ENCODE data around the gene OBP2B. TPM values are rescaled to one million over a fixed set of nuclear protein-coding genes. Genes with fewer than 3 reads are reported as not detected.
"Not testable (repeated sequence)": the region's sequence is repeated elsewhere in the genome, so short reads cannot be mapped to it uniquely, and the experiment has no call there.

OBP2B gene
- total RNA-seq, 2 experiments from 2014 or later: not detected

DNA sequence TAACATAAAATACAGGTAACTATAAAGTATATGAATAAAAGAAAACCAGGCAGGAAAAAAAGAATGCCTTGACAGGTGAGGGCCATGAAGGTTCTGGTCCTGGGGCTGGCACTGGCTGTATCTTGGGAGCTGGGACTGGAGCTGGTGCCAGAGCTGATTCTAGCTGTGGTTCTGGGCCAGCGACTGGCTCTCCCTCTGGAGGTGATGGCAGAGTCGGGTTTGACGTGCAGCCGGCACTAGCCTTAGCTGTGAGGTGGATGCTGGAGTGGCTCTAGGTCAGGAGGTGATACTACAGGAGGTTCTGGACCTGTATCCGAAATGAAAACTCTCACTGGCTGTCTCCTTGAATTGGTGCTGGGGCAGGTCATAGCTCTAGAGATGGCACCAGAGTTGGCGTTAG lies 22.3 kb downstream of the OBP2B start:
- no peak overlapping the region for H3K4me3 Mint-ChIP-seq
- intact Hi-C loops (cut with micrococcal nuclease): loop anchor here (2.0 to 10.0 kb wide), 4 partner anchors 52 to 300 kb away; partner anchors contain the start of genes MED22 and RPL7A
- H3K27me3 Mint-ChIP-seq: peaks cover 21% of the 10 kb centered on the region
- no peak for DNase-seq
- no peaks in the 10 kb centered on the region for H3K9me3 Mint-ChIP-seq
- peaks cover 20% of the 10 kb centered on the region for H3K4me1 Mint-ChIP-seq (ENCODE audit: low read depth)
- POLR2A ChIA-PET: no interaction called here
- no peaks in the 10 kb centered on the region for H3K36me3 Mint-ChIP-seq
- CTCF ChIA-PET: interaction anchor here (0.7 to 3.4 kb wide), 18 partner anchors 9 to 299 kb away, joined by 3 to 40 read pairs (median 6); partner anchors contain the start of genes REXO4 and SLC2A6
- no peak overlapping the region for H3K27ac Mint-ChIP-seq

DNA sequence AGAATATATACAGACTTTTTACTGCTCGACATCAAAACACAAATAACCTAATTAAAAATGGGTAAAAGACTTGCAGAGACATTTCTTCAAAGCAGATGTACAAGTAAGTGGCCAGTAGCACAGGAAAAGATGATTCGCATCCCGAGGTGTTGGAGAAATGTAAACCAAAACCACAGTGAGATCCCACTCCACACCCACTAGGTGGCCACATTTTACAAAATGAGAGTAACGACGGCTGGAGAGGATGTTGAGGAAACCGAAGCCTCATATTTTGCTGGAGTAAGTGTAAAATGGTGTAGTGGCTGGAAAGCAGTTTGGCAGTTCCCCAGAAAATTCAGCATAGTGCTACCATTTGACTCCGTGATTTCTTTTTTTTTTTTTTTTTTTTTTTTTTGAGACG lies 24.1 kb downstream of the OBP2B start:
- no peak overlapping the region for H3K27ac Mint-ChIP-seq
- intact Hi-C loops (cut with micrococcal nuclease): loop anchor here (5.0 to 10.0 kb wide), 2 partner anchors 162 to 220 kb away; partner anchors contain the start of genes MED22 and RPL7A
- H3K9me3 Mint-ChIP-seq: no peaks in the 10 kb centered on the region
- H3K4me1 Mint-ChIP-seq (ENCODE audit: low read depth): peaks cover 20% of the 10 kb centered on the region
- no peaks in the 10 kb centered on the region for H3K36me3 Mint-ChIP-seq
- H3K4me3 Mint-ChIP-seq: no peak overlapping the region
- DNase-seq: peak; percentile 71
- H3K27me3 Mint-ChIP-seq: peaks cover 21% of the 10 kb centered on the region
- ChIA-PET CTCF (interaction anchor here (1.0 to 3.4 kb wide), 4 partner anchors 16 to 300 kb away, joined by 4 to 40 read pairs (median 10); partner anchors contain the start of gene REXO4), POLR2A (no interaction called here)

DNA sequence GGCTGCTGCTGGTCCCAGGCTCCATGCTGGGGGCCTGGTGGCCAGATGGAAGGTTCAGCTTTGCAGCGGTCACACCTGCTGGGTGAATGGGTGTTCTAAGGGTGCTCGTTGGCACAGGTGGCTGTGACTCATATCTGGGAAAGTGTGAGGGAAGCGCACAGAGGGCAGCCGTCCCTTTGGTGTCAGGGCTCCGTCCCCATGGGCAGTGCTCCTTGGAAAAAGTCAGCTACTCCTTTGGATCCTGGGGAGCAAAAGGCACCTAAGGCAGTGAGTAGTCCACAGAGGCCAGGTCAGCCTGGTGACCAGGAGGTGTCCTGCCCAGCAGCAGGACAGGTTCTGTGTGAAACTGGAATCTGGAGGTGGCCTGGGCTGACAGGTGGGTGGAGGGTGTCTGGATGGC lies 26.9 kb downstream of the OBP2B start:
- no peak overlapping the region for H3K4me3 Mint-ChIP-seq
- no peaks in the 10 kb centered on the region for H3K36me3 Mint-ChIP-seq
- peaks cover 20% of the 10 kb centered on the region for H3K4me1 Mint-ChIP-seq (ENCODE audit: low read depth)
- peaks cover 14% of the 10 kb centered on the region for H3K27me3 Mint-ChIP-seq
- ChIA-PET CTCF (interaction anchor here (0.6 to 1.3 kb wide), 11 partner anchors 8 to 1560 kb away, joined by 3 to 4 read pairs (median 3); no protein-coding TSS in a partner anchor), POLR2A (interaction anchor here (0.9 kb wide), 1 partner anchor 152 kb away, joined by 3 read pairs; no protein-coding TSS in a partner anchor)
- no peak for DNase-seq
- no peaks in the 10 kb centered on the region for H3K9me3 Mint-ChIP-seq
- intact Hi-C loops (cut with micrococcal nuclease): loop anchor here (10.0 kb wide), 1 partner anchor 223 kb away; no protein-coding TSS in a partner anchor
- H3K27ac Mint-ChIP-seq: no peak overlapping the region

DNA sequence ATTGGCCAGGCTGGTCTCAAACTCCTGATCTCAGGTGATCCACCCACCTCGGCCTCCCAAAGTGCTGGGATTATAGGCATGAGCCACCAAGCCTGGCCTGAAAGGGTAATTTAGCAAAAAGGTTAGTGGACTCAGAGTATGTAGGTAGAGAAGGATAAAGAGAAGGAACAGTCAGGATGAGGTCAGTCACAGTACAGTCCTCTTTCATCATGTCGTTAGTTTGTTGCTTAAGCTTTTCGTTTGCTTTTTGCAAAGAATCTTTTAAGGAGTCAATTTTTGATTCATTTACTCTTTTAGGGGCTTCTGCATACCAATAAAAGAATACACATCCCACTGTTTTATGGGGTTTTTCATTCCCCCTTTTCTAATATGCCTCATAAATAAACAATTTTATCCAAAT lies 27.5 kb downstream of the OBP2B start:
- H3K27me3 Mint-ChIP-seq: peaks cover 14% of the 10 kb centered on the region
- H3K36me3 Mint-ChIP-seq: no peaks in the 10 kb centered on the region
- H3K4me1 Mint-ChIP-seq (ENCODE audit: low read depth): peaks cover 20% of the 10 kb centered on the region
- H3K9me3 Mint-ChIP-seq: no peaks in the 10 kb centered on the region
- ChIA-PET POLR2A (no interaction called here), CTCF (interaction anchor here (0.6 to 1.6 kb wide), 18 partner anchors 8 to 1561 kb away, joined by 3 to 6 read pairs (median 3); partner anchors contain the start of genes GTF3C5 and SLC2A6)
- no peak overlapping the region for H3K4me3 Mint-ChIP-seq
- no peak overlapping the region for H3K27ac Mint-ChIP-seq
- no peak for DNase-seq
- intact Hi-C loops (cut with micrococcal nuclease): loop anchor here (10.0 kb wide), 1 partner anchor 223 kb away; no protein-coding TSS in a partner anchor

DNA sequence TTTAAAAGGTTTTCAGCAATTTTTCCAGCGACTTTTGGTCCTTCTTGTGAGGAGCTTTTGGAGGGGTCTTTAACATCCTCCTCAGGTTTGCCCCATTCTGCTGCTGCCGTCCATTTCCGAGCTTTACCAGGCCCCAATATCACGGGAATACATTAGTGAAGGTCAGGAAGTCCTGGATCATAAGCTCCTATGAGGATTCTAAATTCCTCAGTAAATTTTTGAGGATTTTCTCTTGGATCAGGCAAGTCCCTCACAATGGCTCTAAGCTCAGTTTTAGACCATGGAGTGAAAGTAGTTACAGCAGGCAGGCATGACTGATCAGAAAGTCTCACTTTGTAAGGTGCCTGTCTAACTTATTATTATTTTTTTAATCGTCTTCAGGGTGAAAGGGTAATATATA lies 28.1 kb downstream of the OBP2B start:
- intact Hi-C loops (cut with micrococcal nuclease): loop anchor here (10.0 kb wide), 1 partner anchor 224 kb away; no protein-coding TSS in a partner anchor

DNA sequence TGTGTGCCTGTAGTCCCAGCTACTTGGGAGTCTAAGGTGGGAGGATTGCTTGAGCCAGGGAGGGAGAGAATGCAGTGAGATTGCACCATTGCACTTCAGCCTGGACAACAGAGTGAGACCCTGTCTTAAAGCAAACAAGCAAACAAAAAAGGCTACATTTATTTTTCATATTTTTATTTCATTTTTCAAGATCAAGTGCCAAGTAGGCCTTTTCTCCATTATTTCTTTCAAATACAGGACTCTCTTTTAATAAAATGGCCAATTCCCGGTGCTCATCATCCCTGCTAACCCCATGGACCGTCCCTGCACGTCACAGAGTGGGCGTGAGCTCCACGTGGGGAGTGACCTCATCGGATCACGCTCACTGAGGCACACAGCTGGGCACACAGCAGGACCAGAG lies 36.0 kb downstream of the OBP2B start:
- Mint-ChIP-seq H3K36me3 (no peaks in the 10 kb centered on the region), H3K9me3 (no peaks in the 10 kb centered on the region), H3K4me3 (no peak overlapping the region), H3K27me3 (peaks cover 2% of the 10 kb centered on the region), H3K4me1 (ENCODE audit: low read depth) (no peaks in the 10 kb centered on the region), H3K27ac (no peak overlapping the region)
- peak; percentile 2 for DNase-seq
- POLR2A ChIA-PET: no interaction called here
- CTCF ChIA-PET: interaction anchor here (1.0 to 1.7 kb wide), 4 partner anchors 9 to 13 kb away, joined by 3 to 4 read pairs (median 4); no protein-coding TSS in a partner anchor
- intact Hi-C loops (cut with micrococcal nuclease): no loop called here

More for the DNA sequence above, 28.1 kb downstream of the OBP2B start:
- Mint-ChIP-seq H3K36me3 (no peaks in the 10 kb centered on the region), H3K4me1 (ENCODE audit: low read depth) (peaks cover 17% of the 10 kb centered on the region), H3K27me3 (peaks cover 12% of the 10 kb centered on the region), H3K4me3 (no peak overlapping the region), H3K9me3 (no peaks in the 10 kb centered on the region), H3K27ac (no peak overlapping the region)
- ChIA-PET CTCF (interaction anchor here (0.6 to 1.6 kb wide), 21 partner anchors 8 to 724 kb away, joined by 3 to 6 read pairs (median 3); partner anchors contain the start of genes GTF3C5 and SLC2A6), POLR2A (no interaction called here)
- DNase-seq: no peak

DNA sequence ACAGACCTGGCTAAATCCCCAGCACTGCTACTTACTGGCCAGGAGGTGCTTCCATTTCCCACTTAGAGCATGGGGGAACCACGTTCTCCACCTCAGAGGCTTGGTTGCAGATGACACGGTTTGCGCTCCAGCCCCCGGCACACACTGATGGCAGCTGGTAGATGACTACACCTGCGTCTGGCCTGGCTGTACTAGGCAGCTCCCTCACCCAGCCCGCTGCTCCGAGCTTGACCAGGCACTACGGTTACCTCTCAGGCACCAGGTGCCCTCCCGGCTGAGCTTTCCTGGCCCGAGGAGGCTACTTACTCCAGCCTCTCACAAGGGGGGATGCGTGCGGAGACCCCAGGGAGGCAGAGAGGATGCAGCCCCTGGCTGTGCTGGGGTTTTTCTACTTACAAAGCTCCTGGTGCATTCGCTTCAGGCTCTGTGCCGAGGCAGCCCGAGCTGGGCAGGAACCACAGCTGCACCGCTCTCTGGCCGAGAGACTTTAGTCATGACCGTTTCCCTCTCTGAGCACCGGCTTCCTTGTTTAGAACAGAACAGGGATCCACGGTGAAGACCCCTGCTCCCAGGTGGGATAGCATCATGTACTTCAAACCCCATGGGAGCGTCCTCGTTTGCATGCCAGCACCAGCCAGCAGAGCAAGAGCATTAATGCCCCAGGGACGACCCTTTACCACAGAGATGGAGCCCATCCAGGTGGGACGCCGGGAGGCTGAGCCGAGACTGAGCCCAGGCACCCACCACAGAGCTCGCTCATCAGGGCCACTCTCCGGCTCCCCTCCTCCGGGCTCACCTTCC lies 37.7 kb downstream of the OBP2B start:
- CTCF ChIA-PET: interaction anchor here (0.8 to 1.7 kb wide), 3 partner anchors 10 to 17 kb away, joined by 4 to 5 read pairs (median 4); no protein-coding TSS in a partner anchor
- intact Hi-C loops (cut with micrococcal nuclease): no loop called here
- Mint-ChIP-seq H3K36me3 (no peaks in the 10 kb centered on the region), H3K27ac (no peak overlapping the region), H3K4me3 (no peak overlapping the region), H3K27me3 (peaks cover 2% of the 10 kb centered on the region), H3K9me3 (no peaks in the 10 kb centered on the region), H3K4me1 (ENCODE audit: low read depth) (no peaks in the 10 kb centered on the region)
- no peak for DNase-seq
- POLR2A ChIA-PET: no interaction called here

DNA sequence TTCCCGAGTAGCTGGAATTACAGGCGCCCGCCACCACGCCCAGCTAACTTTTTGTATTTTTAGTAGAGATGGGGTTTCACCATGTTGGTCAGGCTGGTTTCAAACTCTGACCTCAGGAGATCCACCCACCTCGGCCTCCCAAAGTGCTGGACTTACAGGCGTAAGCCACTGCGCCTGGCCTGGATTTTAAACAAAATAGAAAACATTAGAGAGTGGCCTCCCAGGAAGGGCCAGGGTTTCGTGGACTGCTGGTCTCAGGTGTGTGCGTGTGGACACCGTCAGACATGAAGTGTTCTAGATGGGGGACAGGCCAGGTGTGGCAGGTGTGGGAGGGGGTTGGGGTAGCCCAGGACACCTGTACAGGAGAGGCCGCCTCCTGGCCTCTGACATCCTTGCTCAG lies 38.3 kb downstream of the OBP2B start:
- ChIA-PET POLR2A (no interaction called here), CTCF (interaction anchor here (1.6 kb wide), 1 partner anchor 16 kb away, joined by 5 read pairs; no protein-coding TSS in a partner anchor)
- no peak overlapping the region for H3K27ac Mint-ChIP-seq
- no peaks in the 10 kb centered on the region for H3K4me1 Mint-ChIP-seq (ENCODE audit: low read depth)
- no peak for DNase-seq
- H3K4me3 Mint-ChIP-seq: no peak overlapping the region
- no peaks in the 10 kb centered on the region for H3K9me3 Mint-ChIP-seq
- intact Hi-C loops (cut with micrococcal nuclease): no loop called here
- peaks cover 2% of the 10 kb centered on the region for H3K27me3 Mint-ChIP-seq
- H3K36me3 Mint-ChIP-seq: no peaks in the 10 kb centered on the region

DNA sequence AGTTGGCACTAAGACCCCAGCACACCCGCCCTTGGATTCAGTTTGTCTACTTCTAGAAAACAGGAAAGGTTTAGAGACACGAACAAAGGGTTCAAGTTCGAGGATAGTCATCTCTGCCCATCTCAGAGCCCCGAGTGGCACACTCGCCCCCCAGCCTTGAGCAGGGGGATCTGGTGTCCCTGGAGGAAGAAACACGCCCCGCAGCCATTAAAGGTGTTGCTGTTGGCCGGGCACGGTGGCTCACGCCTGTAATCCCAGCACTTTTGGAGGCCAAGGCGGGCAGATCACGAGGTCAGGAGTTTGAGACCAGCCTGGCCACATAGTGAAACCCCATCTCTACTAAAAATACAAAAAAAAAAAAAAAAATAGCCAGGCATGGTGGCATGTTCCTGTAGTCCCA lies 39.4 kb downstream of the OBP2B start:
- H3K4me3 Mint-ChIP-seq; H3K36me3 Mint-ChIP-seq; H3K27me3 Mint-ChIP-seq; DNase-seq; intact Hi-C loops (cut with micrococcal nuclease); H3K9me3 Mint-ChIP-seq; H3K4me1 Mint-ChIP-seq (ENCODE audit: low read depth); CTCF ChIA-PET; H3K27ac Mint-ChIP-seq; POLR2A ChIA-PET: not testable (repeated sequence)

DNA sequence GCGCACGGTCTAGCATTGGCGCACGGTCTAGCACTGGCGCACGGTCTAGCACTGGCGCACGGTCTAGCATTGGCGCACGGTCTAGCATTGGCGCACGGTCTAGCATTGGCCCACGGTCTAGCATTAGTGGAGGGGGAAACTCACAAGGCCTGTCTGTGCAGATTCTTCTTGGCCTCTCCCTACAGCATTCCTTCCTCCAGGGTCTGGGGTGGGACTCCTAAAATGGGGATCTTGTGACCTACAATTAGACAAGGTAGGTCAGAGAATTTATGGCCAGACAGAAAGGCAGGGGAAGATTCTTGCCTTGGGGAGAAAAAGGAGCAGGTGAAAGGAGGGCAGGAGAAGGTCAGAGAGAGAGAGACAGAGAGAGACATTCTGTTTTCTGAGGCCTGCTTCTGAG lies 39.9 kb downstream of the OBP2B start:
- Mint-ChIP-seq H3K4me3 (no peak overlapping the region), H3K36me3 (no peaks in the 10 kb centered on the region), H3K27me3 (peaks cover 2% of the 10 kb centered on the region), H3K9me3 (no peaks in the 10 kb centered on the region), H3K4me1 (ENCODE audit: low read depth) (no peaks in the 10 kb centered on the region), H3K27ac (no peak overlapping the region)
- intact Hi-C loops (cut with micrococcal nuclease): no loop called here
- POLR2A ChIA-PET: no interaction called here
- DNase-seq: no peak
- CTCF ChIA-PET: interaction anchor here (0.6 to 0.7 kb wide), 2 partner anchors 12 to 150 kb away, joined by 3 read pairs; no protein-coding TSS in a partner anchor

DNA sequence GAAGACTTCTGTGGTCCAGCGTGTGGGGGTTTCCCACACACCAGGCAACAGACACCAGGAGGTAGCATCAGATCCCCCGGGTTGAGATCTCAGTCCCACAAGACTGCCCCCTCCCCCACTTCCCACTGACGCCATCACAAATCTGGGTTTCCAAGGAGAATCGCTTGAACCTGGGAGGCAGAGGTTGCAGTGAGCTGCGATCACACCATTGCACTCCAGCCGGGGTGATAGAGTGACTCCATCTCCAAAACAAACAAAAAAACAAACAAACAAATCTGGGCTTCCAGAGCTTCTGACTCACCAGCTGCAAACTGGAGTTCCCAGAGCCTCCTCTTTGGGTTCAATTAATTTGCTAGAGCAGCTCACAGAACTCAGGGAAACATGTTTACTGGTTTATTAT lies 40.6 kb downstream of the OBP2B start:
- Mint-ChIP-seq H3K4me1 (ENCODE audit: low read depth) (no peaks in the 10 kb centered on the region), H3K36me3 (no peaks in the 10 kb centered on the region)
- POLR2A ChIA-PET: no interaction called here

DNA sequence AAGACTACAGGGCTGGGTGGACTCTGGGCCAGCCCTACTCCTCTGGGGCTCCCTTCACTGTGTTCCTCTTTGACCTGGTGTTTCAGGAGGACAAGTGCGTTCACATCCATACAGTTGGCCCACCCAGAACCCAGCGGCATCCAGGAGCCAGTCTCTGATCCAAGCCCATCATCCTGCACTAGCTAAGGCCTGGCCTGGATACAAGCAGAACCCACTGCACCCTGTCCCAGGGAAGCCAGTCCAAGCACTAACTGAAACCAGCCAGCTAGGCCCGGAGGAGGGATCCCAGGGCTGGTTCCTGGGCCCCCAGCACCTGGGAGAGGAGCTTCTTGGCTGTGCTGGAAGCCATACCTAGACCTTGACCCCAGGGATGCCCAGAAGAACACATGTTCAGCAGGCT lies 41.3 kb downstream of the OBP2B start:
- H3K27ac Mint-ChIP-seq: no peak overlapping the region
- no peaks in the 10 kb centered on the region for H3K36me3 Mint-ChIP-seq
- H3K27me3 Mint-ChIP-seq: peaks cover 2% of the 10 kb centered on the region
- intact Hi-C loops (cut with micrococcal nuclease): no loop called here
- H3K9me3 Mint-ChIP-seq: no peaks in the 10 kb centered on the region
- no peaks in the 10 kb centered on the region for H3K4me1 Mint-ChIP-seq (ENCODE audit: low read depth)
- no peak for DNase-seq
- CTCF ChIA-PET: interaction anchor here (1.1 to 1.5 kb wide), 3 partner anchors 11 to 119 kb away, joined by 3 to 6 read pairs (median 4); no protein-coding TSS in a partner anchor
- H3K4me3 Mint-ChIP-seq: no peak overlapping the region
- POLR2A ChIA-PET: no interaction called here

More for the DNA sequence above, 40.6 kb downstream of the OBP2B start:
- Mint-ChIP-seq H3K4me3 (no peak overlapping the region), H3K9me3 (no peaks in the 10 kb centered on the region), H3K27me3 (peaks cover 2% of the 10 kb centered on the region), H3K27ac (no peak overlapping the region)
- DNase-seq: no peak
- intact Hi-C loops (cut with micrococcal nuclease): no loop called here
- CTCF ChIA-PET: interaction anchor here (0.6 to 0.7 kb wide), 2 partner anchors 13 to 150 kb away, joined by 3 read pairs; no protein-coding TSS in a partner anchor

Data from activated CD4-positive, alpha-beta memory T cell treated with anti-CD3 and anti-CD28 coated beads for 36 hours (primary cell).